Ishikawa (cell line): Measurements from ENCODE around the gene ARHGAP9.
A peak's percentile ranks its signal among the peaks of the same experiment; 100 is the strongest.

Experiments used
- CEBPB ChIP-seq: IDR thresholded peaks from 2 replicates; pipeline ENCODE4 v1.6.1; 2012
- CREB1 ChIP-seq: IDR thresholded peaks from 2 replicates; pipeline ENCODE4 v1.6.1; 2012; ENCODE audit warnings: low read depth
- EGR1 ChIP-seq: IDR thresholded peaks from 2 replicates; pipeline ENCODE4 v1.6.1; 2012
- EP300 ChIP-seq: IDR thresholded peaks from 2 replicates; pipeline ENCODE4 v1.6.1; 2012; ENCODE audit warnings: borderline replicate concordance
- FOXM1 ChIP-seq: IDR thresholded peaks from 2 replicates; pipeline ENCODE4 v1.6.1; 2012; ENCODE audit warnings: low read depth, borderline replicate concordance
- RAD21 ChIP-seq: IDR thresholded peaks from 2 replicates; pipeline ENCODE4 v1.6.1; 2012; ENCODE audit warnings: low read depth
- TAF1 ChIP-seq: IDR thresholded peaks from 2 replicates; pipeline ENCODE4 v1.6.1; 2012; ENCODE audit warnings: low read depth, mild to moderate bottlenecking
- TCF12 ChIP-seq: IDR thresholded peaks from 2 replicates; pipeline ENCODE4 v1.6.1; 2012; ENCODE audit warnings: low read depth
- TEAD4 ChIP-seq: IDR thresholded peaks from 2 replicates; pipeline ENCODE4 v1.6.1; 2012
- YY1 ChIP-seq: IDR thresholded peaks from 2 replicates; pipeline ENCODE4 v1.6.1; 2012; ENCODE audit warnings: low read depth
- ZBTB7A ChIP-seq: IDR thresholded peaks from 2 replicates; pipeline ENCODE4 v1.6.1; 2012; ENCODE audit warnings: low read depth
- TF ChIP-seq, protein P1 (sequence below): IDR thresholded peaks from 2 replicates; pipeline ENCODE4 v1.6.1; 2012
- TF ChIP-seq, protein P2 (sequence below): IDR thresholded peaks from 2 replicates; pipeline ENCODE4 v1.6.1; 2012
- TF ChIP-seq, protein P3 (sequence below): IDR thresholded peaks from 2 replicates; pipeline ENCODE4 v1.6.1; 2012; ENCODE audit warnings: low read depth, mild to moderate bottlenecking

ARHGAP9 gene

DNA sequence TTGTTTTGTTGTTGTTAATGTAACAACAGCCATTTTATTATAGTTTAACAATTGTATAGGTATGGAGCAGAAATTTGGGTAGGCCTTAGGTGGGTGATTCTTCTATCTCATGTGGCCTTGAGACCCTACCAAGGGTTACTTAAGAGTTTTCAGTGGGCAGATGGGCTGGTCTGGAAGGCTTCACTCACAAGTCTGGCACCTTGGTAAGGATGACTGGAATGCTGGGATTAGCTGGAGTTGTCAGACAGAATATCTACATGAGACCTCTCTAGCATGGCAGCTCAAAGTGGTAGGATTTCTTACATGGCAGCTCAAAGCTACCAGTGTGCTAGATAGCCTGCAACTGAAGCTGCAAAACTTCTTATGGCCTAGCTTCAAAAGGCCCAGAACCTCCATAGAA is 6.0 kb upstream of the ARHGAP9 start:
- TF ChIP-seq, protein P1, sequence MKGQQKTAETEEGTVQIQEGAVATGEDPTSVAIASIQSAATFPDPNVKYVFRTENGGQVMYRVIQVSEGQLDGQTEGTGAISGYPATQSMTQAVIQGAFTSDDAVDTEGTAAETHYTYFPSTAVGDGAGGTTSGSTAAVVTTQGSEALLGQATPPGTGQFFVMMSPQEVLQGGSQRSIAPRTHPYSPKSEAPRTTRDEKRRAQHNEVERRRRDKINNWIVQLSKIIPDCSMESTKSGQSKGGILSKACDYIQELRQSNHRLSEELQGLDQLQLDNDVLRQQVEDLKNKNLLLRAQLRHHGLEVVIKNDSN, result no peak
- no peak for TF ChIP-seq FOXM1
- TF ChIP-seq EP300, result no peak
- no peak for TF ChIP-seq EGR1
- TF ChIP-seq, protein P2, sequence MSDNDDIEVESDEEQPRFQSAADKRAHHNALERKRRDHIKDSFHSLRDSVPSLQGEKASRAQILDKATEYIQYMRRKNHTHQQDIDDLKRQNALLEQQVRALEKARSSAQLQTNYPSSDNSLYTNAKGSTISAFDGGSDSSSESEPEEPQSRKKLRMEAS, result no peak
- TF ChIP-seq YY1, result no peak
- TF ChIP-seq CEBPB, result no peak

DNA sequence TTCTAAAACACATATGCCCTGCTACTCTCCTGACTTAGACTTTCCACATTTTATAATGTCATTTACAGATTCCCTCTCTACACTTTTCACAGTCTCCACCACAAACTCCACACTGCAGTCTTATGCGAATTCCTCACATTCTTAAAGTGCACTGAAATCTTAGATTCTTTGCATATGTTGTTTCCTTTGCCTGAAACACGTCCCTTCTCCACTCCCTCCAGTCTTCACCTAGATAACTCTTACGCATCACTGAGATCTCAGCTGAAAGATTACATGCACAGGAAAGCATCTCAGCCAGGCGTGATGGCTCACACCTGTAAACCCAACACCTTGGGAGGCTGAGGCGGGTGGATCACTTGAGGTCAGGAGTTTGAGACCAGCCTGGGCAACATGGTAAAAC is 3.8 kb upstream of the ARHGAP9 start:
- no peak for TF ChIP-seq FOXM1
- no peak for TF ChIP-seq RAD21
- peak; percentile 65 for TF ChIP-seq TEAD4
- no peak for TF ChIP-seq EGR1
- TF ChIP-seq EP300, result no peak
- no peak for TF ChIP-seq CEBPB
- no peak for TF ChIP-seq CREB1
- TF ChIP-seq, protein P1, result no peak

DNA sequence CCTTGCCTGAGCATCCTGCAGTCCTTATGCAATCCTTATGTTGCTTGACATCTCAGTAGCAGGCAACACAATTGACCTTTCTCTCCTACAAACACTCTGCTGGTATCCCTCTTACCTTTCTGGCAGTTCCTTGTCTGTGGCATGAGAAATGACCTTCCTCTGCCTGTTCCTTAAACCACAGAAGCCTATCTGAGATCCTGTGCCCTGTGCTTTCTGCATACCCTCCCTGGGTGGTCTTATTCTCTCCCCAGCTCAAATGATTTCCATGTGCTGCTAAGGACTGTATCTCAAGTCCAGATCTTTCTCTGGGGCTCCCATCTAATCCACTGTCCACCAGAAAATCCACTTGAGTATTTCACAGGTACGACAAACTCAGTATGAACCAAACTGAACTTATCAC is 2.0 kb upstream of the ARHGAP9 start:
- TF ChIP-seq, protein P2, result no peak
- TF ChIP-seq TAF1 (no peak), ZBTB7A (no peak), EP300 (no peak), CREB1 (no peak), RAD21 (no peak), YY1 (no peak), TCF12 (no peak), FOXM1 (no peak), TEAD4 (no peak)
- TF ChIP-seq, protein P3, sequence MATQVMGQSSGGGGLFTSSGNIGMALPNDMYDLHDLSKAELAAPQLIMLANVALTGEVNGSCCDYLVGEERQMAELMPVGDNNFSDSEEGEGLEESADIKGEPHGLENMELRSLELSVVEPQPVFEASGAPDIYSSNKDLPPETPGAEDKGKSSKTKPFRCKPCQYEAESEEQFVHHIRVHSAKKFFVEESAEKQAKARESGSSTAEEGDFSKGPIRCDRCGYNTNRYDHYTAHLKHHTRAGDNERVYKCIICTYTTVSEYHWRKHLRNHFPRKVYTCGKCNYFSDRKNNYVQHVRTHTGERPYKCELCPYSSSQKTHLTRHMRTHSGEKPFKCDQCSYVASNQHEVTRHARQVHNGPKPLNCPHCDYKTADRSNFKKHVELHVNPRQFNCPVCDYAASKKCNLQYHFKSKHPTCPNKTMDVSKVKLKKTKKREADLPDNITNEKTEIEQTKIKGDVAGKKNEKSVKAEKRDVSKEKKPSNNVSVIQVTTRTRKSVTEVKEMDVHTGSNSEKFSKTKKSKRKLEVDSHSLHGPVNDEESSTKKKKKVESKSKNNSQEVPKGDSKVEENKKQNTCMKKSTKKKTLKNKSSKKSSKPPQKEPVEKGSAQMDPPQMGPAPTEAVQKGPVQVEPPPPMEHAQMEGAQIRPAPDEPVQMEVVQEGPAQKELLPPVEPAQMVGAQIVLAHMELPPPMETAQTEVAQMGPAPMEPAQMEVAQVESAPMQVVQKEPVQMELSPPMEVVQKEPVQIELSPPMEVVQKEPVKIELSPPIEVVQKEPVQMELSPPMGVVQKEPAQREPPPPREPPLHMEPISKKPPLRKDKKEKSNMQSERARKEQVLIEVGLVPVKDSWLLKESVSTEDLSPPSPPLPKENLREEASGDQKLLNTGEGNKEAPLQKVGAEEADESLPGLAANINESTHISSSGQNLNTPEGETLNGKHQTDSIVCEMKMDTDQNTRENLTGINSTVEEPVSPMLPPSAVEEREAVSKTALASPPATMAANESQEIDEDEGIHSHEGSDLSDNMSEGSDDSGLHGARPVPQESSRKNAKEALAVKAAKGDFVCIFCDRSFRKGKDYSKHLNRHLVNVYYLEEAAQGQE, result no peak
- TF ChIP-seq, protein P1, result no peak

DNA sequence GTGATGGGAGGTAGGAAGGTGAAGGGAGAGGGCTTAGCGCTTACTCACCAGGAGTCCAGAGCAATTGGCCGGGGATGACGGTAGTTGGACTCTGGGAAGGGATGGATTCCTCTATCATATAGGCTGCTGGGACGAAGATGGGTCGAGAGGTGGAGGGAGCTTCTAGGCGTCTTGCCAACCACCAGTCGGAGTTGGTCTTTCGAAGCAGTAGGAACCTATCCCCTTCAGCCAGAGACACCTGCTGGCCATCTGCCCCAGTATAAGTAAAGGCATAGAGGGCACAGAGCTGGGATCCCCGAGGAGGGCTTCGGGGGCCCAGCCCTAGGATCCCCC is 657 bp downstream of the ARHGAP9 start:
- TF ChIP-seq, protein P3, result no peak
- TF ChIP-seq CEBPB, result no peak
- no peak for TF ChIP-seq EGR1
- TF ChIP-seq CREB1, result no peak

DNA sequence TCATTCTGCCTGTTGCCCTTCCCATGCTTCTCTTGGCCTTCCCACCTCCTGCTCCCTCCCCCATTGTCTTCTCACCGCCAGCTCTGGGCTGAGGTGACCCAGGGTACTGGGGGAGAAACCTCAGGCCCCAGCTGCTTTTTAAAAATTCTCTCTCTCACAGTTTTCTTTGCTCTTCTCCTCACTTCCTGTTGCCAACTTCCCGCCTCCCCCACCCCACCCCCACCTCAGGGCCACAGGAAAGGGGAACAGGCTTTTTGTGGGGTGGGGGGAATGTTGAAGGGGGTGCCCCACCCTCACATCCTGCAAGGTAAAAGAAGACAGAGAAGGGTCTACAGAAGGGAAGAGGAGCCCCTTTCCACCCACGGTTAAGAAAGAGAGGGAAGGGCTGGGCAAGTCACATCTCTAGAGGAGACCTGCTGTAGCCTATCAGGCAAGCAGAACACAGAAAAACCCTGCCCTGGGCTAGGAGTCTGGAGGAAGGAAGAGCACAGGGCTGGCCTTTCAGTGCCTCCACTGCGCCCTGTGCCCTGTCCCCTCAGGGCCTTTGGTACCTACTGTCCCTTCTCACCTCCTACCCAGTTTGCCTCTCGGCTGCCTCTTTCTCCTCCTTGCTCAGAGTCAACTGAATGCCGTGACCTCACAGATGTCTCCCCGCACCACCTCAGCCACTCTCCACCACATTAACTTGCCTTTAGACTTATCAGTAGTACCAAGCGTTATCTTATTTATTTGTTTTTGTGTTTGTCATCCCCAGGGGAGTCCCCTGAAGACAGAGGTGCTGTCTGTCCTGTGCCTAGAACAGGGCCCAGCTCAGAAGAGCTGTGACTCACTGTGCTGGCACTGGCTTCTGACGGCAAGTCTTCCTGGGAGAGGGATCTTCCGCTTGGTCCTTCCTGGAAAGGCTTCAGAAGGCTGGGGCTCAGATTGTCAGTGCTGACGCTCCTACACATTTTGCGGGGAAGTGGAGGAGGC is 1.7 kb downstream of the ARHGAP9 start:
- no peak for TF ChIP-seq TAF1

DNA sequence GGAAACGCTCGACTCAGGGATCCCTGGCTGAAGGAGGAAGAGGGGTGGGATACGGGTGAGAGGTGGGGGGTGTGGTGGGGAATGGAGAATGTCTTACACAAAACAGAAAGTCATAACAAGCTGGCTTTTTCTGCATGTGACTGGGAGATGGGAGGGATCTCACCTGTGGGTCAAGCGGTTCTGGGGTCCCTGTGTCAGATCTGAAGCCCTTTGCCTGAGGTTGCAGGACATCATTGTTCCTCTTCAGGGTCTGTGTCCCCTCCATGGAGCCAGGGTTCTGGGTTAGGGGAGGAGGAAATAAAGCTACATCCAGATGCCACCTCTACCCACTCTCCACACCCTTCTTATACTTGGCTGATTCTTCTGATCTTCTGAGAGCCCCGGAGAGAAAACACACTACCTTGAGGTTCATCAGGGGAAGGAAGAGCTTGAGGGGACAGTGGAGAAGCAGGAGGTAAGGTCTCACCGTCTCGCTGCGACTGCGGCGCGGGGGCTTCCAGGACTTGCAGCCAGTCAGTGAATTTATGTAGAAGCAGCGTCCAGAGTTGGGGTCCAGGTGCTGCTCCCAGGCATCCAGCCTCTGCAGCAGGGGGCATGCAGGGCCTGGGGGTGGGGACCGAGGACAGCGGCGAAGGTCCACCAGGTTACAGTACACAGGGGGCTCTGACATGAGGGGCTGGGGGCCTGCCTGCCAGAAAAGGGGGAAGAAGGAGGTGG is 2.5 kb downstream of the ARHGAP9 start:
- no peak for TF ChIP-seq CREB1
- TF ChIP-seq, protein P2, result no peak
- no peak for TF ChIP-seq TEAD4
- no peak for TF ChIP-seq RAD21
- TF ChIP-seq TAF1, result no peak
- TF ChIP-seq CEBPB, result no peak
- TF ChIP-seq, protein P1, result no peak
